Right renal pelvis (tissue), 4 donors: Measurements from ENCODE around the gene ZNF782. TPM values are rescaled to one million over a fixed set of nuclear protein-coding genes. Genes with fewer than 3 reads are reported as not detected.
"Not testable (repeated sequence)": the region's sequence is repeated elsewhere in the genome, so short reads cannot be mapped to it uniquely, and the experiment has no call there.

Experiments used
- DNase-seq, 4 donors: peaks; one replicate each; pipeline ENCODE4 v3.0.0-alpha.2; 2013; ENCODE audit warnings: low read depth in 4 of 4, low spot score in 3 of 4, missing footprints in 1 of 4
- polyA plus RNA-seq, 4 donors: library from polyadenylated mRNA; unstranded; fragments of 120-200 nt; gene quantifications; one replicate each; pipeline ENCODE4 v1.2.1, GENCODE V29; 2013; ENCODE audit not compliant: insufficient read length in 4 of 4

ZNF782 gene
- polyA plus RNA-seq, 4 donors, result 6.7 to 8.5 (median 7.5) TPM

DNA sequence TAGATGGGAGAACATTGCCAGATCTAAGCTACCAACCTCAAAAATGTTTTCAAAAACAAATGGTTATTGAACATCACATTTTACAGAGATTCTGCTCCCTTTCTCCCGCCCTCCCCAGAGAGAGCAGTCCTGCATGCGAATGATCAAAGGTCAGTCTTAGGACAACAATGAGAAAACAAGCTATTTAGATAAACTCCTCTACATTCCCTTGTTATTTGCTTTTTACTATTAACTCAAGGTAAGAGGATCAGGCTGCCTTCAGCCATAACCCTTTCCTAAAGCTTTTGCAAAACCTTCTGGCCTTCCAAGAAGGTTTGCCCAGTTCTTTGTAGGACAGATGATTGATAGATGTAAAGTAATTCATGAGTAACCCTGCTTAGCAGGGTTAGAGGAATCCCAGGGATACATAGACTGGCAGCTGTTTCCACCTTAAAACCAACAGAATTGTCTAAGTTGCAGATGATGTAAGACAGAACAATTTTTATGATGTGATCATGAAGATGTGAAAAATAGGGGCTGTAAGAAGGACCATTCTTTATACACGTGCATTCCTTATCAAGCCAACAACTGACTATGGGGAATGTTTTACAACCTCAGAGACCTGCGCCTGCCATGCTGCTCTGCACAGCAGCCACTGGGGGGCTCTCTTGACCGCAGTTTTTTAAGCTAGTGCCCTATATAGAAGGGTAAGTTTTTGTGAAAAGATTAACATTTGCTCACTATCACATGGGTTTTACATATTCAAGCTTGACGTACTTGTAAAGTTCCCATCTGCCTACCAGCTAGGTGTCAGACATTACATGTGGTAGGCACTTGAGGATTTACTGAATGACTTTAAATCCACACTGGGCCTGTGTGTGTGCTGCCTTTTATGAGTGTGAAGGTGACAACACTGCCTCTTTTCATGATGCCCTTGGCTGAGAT, 2.3 kb upstream of the ZNF782 start:
- peak in 3 of 4 donors; percentile 31 to 50 (median 43) for DNase-seq

DNA sequence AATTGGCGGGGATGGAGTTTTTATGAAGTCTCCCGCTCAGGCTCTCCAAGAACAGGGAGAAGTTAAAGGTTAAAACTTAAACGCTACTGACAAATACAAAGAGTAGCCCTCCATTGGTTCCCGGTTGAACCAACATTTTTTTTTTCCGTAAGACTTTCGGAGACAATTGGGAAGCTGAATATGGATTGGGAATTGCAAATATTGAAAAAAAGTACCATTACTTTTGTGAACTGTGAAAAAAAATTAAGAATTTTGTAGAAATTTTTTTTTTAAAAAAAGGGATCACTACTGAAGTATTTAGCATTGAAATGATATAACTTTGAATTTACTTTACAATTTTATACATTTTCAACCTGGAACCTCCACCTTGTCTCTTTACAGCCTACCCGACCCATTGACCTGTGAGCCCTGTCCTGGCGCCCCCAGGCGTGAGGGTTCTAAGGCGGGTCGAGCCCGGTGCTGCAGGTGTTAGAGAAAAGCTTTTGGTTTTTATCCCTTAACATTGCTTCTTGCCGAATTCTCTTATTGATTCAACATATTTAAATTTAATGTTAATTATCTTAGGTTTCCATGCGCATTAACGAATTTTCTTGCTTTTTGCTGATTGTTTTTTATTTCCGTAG, 448 bp upstream of the ZNF782 start:
- DNase-seq, result no peak

DNA sequence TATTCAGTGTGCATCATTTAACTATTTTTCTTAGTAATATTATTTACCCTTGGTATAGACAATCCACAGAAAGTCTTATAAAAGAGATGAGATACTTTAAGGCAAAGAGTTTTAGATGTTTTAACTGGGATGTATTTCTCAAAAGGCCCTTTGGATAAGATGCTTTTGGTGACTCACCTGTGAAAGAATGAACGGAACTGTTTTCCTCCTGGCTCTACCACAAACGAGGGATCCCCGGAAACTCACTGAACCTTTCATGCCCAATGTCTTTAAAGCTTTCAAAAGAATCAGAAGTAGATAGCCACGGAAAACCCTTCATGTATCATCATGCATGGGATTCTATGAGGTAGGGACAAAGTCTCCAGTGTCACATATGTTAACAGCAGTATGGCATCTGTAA, 1.6 kb downstream of the ZNF782 start:
- DNase-seq, result no peak

DNA sequence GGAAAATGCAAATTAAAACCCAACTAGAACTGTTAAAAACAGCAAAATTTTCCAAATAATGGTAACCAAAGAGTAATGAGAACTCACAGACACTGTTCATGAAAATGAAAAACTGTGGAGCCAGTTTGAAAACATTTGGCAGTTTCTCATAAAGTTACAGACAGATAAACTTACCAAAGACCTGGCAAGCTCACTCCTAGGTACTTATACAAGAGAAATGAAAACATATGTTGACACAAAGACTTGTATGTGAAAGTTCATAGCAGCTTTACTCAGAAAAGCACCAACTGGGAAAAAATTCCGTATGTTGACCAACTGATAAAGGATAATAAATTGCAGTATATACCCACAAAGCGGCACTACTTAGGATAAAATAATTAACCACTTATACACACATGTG, 10.3 kb downstream of the ZNF782 start:
- no peak for DNase-seq

DNA sequence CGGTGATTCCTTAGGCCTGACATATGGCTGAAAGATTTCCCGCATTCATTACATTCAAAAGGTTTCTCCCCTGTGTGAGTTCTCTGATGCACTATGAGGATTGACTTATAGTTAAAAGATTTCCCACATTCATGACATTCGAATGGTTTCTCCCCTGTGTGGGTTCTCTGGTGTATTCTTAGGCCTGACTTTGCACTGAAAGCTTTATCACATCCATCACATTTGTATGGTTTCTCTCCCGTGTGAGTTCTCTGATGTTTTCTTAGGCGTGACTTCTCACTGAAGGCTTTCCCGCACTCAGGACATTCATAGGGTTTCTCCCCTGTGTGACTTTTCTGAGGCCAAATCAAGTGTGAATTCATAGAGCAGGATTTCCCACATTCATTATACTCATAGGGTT, 35.8 kb downstream of the ZNF782 start:
- DNase-seq, result no peak

DNA sequence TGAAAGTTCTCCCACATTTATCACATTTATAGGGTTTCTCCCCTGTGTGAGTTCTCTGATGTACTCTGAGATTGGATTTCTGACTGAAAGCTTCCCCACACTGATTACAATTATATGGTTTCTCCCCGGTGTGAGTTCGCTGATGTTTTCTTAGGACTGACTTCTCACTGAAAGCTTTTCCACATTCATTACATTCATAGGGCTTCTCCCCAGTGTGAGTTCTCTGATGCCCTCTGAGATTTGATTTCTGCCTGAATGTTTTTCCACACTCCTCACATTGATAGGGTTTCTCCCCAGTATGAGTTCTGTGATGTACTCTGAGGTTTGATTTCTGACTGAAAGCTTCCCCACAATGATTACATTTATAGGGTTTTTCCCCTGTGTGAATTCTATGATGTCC, 36.3 kb downstream of the ZNF782 start:
- DNase-seq, result no peak

DNA sequence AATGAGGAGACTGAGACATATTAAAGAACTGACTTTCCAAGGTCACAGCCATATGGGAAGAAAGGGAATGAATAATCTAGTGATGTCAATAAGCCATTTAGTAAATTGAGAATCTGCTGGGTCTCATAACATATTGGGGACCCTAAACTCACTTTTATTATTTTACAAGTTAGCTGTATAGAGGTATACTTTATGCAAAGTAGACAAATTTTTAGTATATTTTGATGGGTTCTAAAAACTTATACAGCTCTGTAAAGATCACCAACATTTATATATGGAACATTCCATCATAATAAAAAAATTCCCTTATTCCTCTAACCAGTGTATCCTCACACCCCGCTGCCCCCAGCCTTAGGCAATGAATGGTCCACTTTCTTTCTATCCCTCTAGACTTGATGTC, 40.7 kb downstream of the ZNF782 start:
- no peak for DNase-seq

DNA sequence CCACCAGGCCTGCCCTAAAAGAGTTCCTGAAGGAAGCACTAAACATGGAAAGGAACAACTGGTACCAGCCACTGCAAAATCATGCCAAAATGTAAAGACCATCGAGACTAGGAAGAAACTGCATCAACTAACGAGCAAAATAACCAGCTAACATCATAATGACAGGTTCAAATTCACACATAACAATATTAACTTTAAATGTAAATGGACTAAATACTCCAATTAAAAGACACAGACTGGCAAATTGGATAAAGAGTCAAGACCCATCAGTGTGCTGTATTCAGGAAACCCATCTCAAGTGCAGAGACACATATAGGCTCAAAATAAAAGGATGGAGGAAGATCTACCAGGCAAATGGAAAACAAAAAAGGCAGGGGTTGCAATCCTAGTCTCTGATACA, 55.4 kb downstream of the ZNF782 start:
- not testable (repeated sequence) for DNase-seq

DNA sequence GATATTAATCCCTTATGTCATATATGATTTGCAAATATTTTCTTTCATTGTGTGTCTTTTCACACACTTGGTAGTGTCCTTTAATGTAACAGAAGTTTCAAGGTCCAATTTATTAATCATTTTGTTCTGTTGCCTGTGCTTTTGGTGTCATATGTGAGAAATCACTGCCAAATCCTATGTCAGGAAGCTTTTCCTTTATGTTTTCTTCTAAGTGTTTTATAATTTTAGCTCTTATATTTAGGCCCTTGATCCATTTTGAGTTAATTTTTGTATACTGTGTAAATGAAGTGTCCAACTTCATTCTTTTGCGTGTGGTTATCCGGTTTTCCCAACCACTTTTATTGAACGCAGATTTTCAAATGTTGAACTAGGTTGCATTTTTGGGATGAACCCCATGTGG, 70.3 kb downstream of the ZNF782 start:
- no peak for DNase-seq

DNA sequence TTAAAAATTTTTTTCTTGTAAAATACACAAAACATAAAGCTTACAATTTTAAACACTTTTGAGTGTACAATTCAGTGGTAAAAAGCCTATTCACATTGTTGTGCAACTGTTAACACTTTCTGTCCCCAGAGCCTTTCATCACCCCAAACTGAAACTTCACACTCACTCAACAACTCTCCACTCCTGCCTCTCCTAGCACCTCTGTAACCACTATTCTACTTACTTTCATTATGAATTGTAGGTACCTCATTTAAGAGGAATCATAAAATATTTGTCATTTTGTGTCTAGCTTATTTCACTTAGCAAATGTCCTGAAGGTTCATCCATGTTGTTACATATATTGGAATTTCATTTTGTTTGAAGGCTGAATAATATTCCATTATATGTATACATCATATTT, 72.1 kb downstream of the ZNF782 start:
- DNase-seq, result no peak

DNA sequence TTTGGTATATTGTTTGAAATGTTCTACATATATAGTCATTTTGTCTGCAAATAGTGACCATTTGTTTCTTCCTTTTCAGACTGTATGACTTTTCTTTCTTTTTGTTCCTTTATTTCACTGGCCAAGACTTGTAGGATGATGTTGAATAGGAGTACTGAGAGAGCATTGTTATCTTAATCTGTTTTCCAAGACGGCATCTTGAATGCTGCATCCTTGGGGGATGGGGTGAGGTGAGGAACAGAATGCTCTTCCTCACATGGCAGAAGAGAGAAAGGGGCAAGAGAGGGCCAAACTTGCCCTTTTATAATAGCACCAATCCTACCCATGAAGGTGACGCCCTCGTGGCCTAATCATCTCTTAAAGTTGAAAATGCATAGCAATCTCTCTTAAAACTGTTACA, 72.8 kb downstream of the ZNF782 start:
- DNase-seq, result no peak

DNA sequence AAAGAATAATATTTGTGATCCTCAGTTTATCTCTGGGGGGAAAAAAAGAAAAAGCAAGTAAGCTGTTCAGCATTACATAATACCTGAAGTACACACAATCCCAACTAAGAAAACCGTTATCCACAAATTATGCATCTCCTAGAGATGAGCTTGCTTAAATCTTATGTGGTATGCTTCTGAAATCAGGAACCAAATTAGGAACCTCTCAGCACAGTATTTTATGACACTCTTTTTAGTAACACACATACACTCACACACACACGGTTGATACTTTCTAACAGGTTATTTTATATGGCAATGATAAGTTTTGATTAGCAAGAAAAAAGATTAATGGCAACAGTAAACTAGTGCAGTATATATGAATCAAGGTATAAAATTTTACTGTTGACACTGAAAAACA, 75.2 kb downstream of the ZNF782 start:
- DNase-seq, result no peak

DNA sequence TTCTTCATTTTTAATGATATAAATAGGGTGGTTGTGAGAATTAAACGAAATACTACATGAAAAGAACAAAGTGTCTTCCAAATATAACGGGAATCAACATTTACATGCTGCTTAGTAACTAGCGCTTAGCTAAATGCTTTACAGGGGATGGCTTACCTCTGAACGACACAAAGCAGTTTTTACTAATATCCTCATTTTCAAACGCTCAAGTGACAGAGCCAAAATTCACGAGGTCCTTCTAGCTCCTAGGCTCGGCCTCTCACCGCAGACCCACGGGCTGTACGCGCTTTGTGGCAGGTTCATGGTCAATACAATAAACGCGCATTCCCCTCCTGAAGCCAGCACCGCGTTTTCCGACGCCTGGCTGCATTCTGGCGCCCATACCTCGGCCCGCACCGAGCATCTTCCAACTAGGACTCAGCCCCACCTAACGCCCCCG, 76.9 kb downstream of the ZNF782 start:
- DNase-seq, result peak in 2 of 4 donors; percentile 2 to 7

DNA sequence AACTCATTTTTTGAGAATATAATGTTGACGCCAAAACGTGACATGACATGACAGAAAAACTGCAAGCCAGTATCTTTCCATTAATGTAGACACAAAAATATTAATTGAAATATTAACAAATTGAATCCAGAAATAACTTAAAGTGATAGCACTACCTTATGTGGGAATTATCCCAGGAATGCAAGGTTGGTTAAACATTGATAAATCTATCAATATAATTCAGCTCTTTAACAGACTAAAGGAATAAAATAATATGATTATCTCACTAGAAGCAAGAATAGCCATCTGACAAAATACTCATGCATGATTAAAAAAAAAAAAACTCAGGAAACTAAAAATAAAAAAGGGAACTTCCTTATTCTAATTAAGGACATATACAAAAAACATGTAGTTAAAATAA, 83.2 kb downstream of the ZNF782 start:
- no peak for DNase-seq

DNA sequence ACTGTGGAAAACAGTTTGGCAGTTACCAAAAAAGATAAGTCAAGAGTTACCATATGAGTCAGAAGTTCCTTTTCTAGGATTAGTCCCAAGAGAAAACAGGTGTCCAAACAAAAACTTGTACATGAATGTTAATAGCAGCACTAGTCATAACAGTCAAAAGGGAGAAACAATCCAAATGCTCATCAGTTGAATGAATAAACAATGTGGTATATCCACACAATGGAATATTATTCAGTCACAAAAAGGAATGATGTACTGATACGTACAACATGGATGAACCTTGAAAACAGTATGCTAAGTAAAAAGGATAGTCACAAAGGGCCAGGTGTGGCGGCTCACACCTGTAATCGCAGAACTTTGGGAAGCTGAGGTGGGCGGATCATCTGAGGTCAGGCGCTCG, 84.3 kb downstream of the ZNF782 start:
- no peak for DNase-seq

Other genes with a start within 250 kb of the ZNF782 start
- gene CDC14B, start 234.7 kb downstream of the ZNF782 start, polyA plus RNA-seq, result 10 to 100 TPM; 25.0 to 29.8 (median 28.9) TPM
- 1 to 10 TPM; 5.8 to 7.4 (median 6.7) TPM for gene PRXL2C, start 199.2 kb downstream of the ZNF782 start, polyA plus RNA-seq
- 10 to 100 TPM; 17.9 to 23.2 (median 21.7) TPM for gene ZNF510, start 76.4 kb downstream of the ZNF782 start, polyA plus RNA-seq
- gene NUTM2G, start 74.3 kb upstream of the ZNF782 start, polyA plus RNA-seq, result under 1 TPM; 0.31 to 0.82 (median 0.56) TPM
- 10 to 100 TPM; 24.0 to 33.9 (median 26.7) TPM for gene CTSV, start 184.6 kb upstream of the ZNF782 start, polyA plus RNA-seq